Measurements from ENCODE around the gene SLC10A7. TPM values are rescaled to one million over a fixed set of nuclear protein-coding genes. Genes with fewer than 3 reads are reported as not detected.

SLC10A7 gene
- total and polyA plus RNA-seq, 2 of the 4 experiments (the other 2 are of a cell fraction), result 5.2 to 8.4 TPM

DNA sequence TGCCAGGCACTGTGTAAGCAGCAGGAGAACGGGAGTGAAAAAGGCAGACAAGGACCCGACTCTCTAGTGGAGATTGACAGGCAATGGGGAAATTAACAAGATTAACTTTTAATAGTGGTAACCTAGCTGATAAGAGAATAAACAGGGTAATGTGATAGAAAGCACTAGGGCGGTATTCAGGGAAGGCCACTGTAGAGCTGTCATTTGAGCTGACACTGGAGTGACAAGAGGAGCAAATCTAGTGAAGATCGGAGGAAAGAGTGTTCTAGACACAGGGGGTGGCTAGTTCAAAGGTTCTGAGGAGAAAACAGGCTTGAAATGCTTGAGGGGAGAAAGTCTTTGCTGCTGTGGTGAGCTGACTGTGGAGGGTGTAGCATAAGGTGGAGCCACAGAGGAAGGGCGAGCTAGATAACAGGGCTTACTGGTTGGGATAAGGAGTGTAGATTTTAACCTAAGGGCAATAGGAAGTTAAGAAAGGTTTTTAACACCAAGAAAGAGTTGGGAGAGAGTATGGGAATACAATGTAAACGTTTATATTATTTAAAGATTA, 122.8 kb downstream of the SLC10A7 start:
- no peaks in the 10 kb centered on the region; a peak in 2 of 4 replicates for H3K79me1 ChIP-seq (ENCODE audit: low read depth in 1 of 2, low read length in 2 of 2)
- no peak overlapping the region for H4K5ac ChIP-seq (ENCODE audit: low read depth, low read length)
- in situ Hi-C loops (cut with MboI; ENCODE audit: low sequenced_read_pairs) (no loop called here), dilution Hi-C loops (cut with HindIII; ENCODE audit: low sequenced_read_pairs, unreplicated experiment) (no loop called here), intact Hi-C loops (cut with micrococcal nuclease) (no loop called here)
- no peak overlapping the region for H4K8ac ChIP-seq (ENCODE audit: low read depth in 2 of 2, low read length in 2 of 2)
- H3K4me3 ChIP-seq (ENCODE audit: insufficient read depth, low read depth, low read length), result no peak overlapping the region
- no peak overlapping the region for H3K4ac ChIP-seq (ENCODE audit: low read depth, low read length)
- ATAC-seq (ENCODE audit: low read depth), result no peak
- no peak overlapping the region for H3K14ac ChIP-seq (replicated peaks; ENCODE audit: low read depth, low read length)
- no peaks in the 10 kb centered on the region for H3K36me3 ChIP-seq (ENCODE audit: control insufficient read depth, insufficient read depth, low read length)
- no peak overlapping the region for H3K9ac ChIP-seq (ENCODE audit: low read depth, low read length)
- H3K4me1 ChIP-seq (ENCODE audit: control insufficient read depth, insufficient read depth, low read length), result no peaks in the 10 kb centered on the region
- H2AK9ac ChIP-seq (replicated peaks; ENCODE audit: low read depth, low read length, poor library complexity), result no peak overlapping the region
- H3K9me1 ChIP-seq (ENCODE audit: insufficient read depth, low read length), result no peaks in the 10 kb centered on the region
- H3K27me3 ChIP-seq (ENCODE audit: control insufficient read depth, insufficient read depth, low read length), result no peaks in the 10 kb centered on the region
- H2AFZ ChIP-seq (replicated peaks; ENCODE audit: low read length, poor library complexity), result no peak overlapping the region
- H2BK20ac ChIP-seq (ENCODE audit: low read depth, low read length), result no peak overlapping the region
- WGBS, 2 experiments (ENCODE audit: extremely low coverage in 2 of 2, insufficient read length in 1 of 2), result 59% methylated on average over 4 of the region's 6 CpGs; no CpG with 5 or more reads in 1 of the 2 experiments
- no peak overlapping the region for H2AK5ac ChIP-seq (ENCODE audit: low read depth, low read length)
- BruUV-seq (replicated peaks), result no TSS peak
- no peak overlapping the region for H2BK120ac ChIP-seq (ENCODE audit: low read depth, low read length)
- CTCF ChIA-PET, result no interaction called here
- H3K27ac ChIP-seq (ENCODE audit: insufficient read depth, low read length), result no peak overlapping the region
- no peaks in the 10 kb centered on the region for H4K20me1 ChIP-seq (ENCODE audit: insufficient read depth, low read length)
- no peak overlapping the region for H3K4me2 ChIP-seq (ENCODE audit: low read depth, low read length)
- POLR2A ChIA-PET (ENCODE audit: unreplicated experiment), result no interaction called here
- no peak overlapping the region for H4K91ac ChIP-seq (ENCODE audit: insufficient read depth, low read depth, low read length)
- H3K56ac ChIP-seq (ENCODE audit: extremely low read depth, insufficient read depth, low read length), result no peak overlapping the region
- H3K9me3 ChIP-seq (ENCODE audit: control insufficient read depth, insufficient read depth, low read length), result no peaks in the 10 kb centered on the region
- no peak overlapping the region for H2BK5ac ChIP-seq (ENCODE audit: low read depth, low read length, poor library complexity, severe bottlenecking)
- H3K18ac ChIP-seq (ENCODE audit: low read depth, low read length), result no peak overlapping the region
- TF ChIP-seq BHLHE40 (IDR thresholded peaks at IDR 0.05; ENCODE audit: low read depth, low read length) (no peak), CEBPB (IDR thresholded peaks at IDR 0.05; ENCODE audit: low read depth, low read length) (no peak), RFX5 (IDR thresholded peaks at IDR 0.05; ENCODE audit: low read depth, low read length) (no peak)
- TF ChIP-seq, protein P1, sequence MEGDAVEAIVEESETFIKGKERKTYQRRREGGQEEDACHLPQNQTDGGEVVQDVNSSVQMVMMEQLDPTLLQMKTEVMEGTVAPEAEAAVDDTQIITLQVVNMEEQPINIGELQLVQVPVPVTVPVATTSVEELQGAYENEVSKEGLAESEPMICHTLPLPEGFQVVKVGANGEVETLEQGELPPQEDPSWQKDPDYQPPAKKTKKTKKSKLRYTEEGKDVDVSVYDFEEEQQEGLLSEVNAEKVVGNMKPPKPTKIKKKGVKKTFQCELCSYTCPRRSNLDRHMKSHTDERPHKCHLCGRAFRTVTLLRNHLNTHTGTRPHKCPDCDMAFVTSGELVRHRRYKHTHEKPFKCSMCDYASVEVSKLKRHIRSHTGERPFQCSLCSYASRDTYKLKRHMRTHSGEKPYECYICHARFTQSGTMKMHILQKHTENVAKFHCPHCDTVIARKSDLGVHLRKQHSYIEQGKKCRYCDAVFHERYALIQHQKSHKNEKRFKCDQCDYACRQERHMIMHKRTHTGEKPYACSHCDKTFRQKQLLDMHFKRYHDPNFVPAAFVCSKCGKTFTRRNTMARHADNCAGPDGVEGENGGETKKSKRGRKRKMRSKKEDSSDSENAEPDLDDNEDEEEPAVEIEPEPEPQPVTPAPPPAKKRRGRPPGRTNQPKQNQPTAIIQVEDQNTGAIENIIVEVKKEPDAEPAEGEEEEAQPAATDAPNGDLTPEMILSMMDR (conservative IDR thresholded peaks at IDR 0.05; ENCODE audit: low read depth, low read length), result no peak
- TF ChIP-seq, protein P2, sequence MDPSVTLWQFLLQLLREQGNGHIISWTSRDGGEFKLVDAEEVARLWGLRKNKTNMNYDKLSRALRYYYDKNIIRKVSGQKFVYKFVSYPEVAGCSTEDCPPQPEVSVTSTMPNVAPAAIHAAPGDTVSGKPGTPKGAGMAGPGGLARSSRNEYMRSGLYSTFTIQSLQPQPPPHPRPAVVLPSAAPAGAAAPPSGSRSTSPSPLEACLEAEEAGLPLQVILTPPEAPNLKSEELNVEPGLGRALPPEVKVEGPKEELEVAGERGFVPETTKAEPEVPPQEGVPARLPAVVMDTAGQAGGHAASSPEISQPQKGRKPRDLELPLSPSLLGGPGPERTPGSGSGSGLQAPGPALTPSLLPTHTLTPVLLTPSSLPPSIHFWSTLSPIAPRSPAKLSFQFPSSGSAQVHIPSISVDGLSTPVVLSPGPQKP (IDR thresholded peaks at IDR 0.05; ENCODE audit: borderline replicate concordance, low read depth, low read length), result no peak
- TF ChIP-seq, protein P3, sequence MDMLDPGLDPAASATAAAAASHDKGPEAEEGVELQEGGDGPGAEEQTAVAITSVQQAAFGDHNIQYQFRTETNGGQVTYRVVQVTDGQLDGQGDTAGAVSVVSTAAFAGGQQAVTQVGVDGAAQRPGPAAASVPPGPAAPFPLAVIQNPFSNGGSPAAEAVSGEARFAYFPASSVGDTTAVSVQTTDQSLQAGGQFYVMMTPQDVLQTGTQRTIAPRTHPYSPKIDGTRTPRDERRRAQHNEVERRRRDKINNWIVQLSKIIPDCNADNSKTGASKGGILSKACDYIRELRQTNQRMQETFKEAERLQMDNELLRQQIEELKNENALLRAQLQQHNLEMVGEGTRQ (IDR thresholded peaks at IDR 0.05; ENCODE audit: low read depth, low read length), result no peak
- no peak overlapping the region for H3K23ac ChIP-seq (ENCODE audit: low read depth, low read length)
- H2BK15ac ChIP-seq (ENCODE audit: low read depth, low read length), result no peak overlapping the region
- no peak for DNase-seq
